HG02610 (cell line): ENCODE data around the gene NOM1.

ENCODE experiments used
- ATAC-seq: cut with Tn5 transposase; IDR thresholded peaks from one replicate; pipeline ENCODE4 v1.9.1; 2021; ENCODE audit warnings: mild to moderate bottlenecking, moderate library complexity; ENCODE audit not compliant: unreplicated experiment

NOM1 gene

GRCh38 chr7:157003445-157003755, 53.9 kb downstream of the NOM1 start:
- ATAC-seq = no peak

DNA sequence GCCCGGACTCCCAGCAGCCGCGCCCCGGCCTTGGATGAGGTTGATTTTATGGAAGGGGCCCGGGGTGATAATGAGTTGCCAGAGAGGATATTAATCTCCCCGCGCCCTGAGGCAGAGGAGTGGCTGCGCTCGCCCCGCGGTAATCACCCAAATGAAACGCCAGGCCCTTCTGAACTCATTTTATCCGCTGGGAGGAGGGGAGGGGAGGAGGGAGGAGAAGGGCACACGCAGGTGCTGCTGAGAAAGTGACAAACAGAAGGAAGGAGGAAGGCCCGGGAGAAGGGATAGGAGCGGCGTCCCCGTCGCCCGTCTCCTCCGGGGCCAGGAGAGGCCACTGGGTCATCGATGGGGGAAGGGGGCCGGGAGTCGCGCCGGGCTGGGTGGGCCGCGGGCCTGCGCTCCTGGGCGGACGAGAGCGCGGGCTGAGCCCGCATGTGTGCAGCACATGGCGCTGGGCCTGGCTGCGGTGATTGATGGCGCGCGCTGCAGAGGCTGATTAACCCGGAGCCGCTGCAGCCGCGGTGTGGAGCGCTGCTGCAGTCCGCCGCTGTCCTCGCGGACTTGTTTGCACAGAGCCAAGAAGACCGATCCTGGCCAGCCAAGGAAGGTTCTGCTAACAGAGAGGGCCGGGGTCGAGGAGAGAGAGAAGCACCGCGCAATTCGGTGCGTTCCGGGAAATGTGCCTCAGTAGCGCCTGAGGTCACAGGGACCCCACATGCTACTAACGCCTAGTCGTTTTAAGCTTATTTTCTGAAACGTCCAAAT, 54.4 kb downstream of the NOM1 start:
- no peak for ATAC-seq

DNA sequence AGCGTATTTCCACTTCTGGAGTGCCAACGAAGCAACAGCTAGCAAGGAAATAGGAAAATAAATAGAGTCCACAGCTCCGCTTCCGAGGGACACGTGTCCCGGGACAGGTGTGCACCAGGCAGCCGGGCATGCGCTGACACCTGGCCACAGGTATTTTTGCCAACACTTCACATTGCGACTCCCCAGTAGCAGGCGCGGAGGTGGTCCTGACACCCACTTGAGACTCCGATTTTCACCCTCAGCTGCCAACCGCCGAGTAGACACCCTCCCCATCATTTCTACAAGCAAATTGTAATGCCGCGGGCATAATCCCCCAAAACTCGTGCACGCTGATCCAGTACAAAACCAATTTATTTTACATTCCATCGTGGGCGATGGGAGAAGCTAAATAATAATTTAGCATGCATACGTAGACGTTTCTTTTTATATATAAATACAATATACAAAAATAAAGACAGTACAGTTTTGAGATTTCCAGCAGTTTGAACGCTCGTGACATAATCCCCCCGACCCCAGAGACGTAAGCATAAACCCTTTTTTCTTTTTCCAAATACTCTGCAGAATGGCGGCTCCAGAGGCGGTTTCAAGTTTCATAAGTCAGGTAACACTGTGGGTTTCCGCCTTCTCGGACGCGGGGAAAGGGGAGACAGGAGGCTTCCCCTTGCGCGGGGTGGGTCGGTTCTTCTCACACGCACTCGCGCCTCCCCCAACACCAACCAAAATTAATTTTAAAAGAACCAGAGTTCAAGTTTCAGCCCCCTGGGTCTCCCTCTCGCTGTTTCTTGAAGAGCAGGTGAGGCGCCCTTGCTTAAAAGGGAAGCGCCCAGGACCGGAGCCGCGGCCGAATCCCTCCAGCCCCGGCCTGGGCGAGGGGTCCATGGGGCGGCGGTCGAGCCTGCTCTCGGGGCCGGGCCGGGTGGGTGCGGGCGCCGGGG, 55.3 kb downstream of the NOM1 start:
- no peak for ATAC-seq

DNA sequence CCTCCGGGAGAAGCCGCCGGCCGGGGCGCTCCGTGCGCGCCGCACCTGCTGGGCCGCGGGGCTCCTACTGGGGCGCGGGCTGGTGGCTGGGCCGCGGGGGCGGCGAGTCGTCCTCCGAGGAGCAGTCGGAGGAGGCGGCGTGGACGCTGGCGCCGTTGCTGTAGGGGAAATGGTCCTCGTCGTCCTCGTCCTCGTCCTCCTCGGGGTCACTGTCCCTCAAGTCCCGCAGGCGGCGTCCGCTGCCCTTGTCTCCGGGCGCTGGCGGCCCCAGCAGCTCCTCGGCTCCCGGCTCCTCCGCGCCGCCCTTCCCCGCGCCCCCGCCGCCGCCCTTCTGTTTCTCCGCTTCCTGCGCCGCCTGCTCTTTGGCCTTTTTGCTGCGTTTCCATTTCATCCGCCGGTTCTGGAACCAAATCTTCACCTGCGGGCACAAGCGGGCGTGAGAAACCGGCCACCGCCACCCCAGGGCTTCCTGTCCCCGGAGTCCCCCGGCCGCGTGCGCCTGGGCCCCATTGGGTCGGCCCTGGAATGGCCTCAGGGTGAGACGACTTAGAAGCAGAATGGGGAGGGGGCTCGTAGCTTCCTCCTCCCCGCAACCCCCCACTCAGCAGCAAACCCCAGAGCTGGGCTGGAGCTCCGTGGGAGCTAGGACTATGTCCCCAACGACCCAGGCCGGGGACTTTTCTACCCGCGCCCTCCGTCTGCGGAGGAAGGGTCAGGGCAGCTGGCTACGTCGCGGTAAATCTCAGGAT, 56.1 kb downstream of the NOM1 start:
- ATAC-seq = no peak

- ATAC-seq = no peak
Measured at GRCh38 chr7:157006205-157006747, 56.8 kb downstream of the NOM1 start.

- no peak for ATAC-seq
Measured at GRCh38 chr7:157006829-157007469, 57.4 kb downstream of the NOM1 start.

GRCh38 chr7:157007470-157008066, 58.1 kb downstream of the NOM1 start:
- ATAC-seq = no peak

DNA sequence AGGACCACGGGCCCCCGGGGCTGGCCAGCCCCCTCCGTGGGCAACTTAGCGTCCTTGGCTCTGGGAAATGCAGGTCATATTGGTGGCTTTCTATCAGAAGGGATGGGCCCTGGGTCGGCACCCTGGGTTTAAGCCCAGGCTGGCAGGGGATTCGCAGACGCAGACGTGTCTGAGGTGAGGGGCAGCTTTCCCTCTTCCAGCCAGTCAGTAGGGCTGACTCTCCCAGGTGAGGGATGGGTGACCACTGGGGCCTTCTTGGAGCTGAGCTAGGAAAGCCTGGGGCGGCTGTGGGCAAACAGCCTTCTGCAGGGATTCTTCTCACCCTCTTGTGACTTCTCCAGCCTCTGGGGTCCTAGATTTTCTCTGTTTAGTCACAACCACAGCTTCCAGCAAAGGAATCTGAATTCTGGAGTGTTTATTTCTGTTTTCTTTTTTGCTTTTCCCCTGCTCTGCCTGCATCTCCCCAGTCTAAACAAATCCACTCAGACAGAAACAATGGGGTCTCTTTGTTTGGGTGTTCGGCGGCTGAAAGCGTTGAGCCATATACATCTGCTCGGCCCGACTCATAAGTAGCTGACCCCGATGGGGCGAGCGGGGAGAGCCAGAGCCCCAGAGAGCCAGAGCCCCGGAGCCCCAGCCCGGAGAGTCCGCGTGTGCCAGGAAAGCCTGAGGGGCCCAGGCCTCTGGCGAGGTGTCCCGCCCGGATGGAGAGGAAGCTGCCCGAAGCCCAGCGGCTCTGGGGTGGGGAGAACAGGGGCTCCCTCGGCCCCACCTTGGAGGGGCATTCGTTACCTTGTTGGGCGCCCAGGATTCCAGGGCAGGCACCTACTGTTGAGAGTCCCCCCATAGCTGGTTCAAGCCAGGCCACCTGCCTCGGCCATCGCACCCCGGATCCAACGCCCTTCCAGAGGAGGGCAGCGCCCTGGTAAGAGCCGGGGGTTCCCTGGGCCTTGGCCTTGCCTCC, 59.0 kb downstream of the NOM1 start:
- ATAC-seq = no peak

GRCh38 chr7:157009170-157009777, 59.8 kb downstream of the NOM1 start:
- no peak for ATAC-seq

- peak; percentile 27 for ATAC-seq
Measured at GRCh38 chr7:157009778-157010587, 60.5 kb downstream of the NOM1 start.

DNA sequence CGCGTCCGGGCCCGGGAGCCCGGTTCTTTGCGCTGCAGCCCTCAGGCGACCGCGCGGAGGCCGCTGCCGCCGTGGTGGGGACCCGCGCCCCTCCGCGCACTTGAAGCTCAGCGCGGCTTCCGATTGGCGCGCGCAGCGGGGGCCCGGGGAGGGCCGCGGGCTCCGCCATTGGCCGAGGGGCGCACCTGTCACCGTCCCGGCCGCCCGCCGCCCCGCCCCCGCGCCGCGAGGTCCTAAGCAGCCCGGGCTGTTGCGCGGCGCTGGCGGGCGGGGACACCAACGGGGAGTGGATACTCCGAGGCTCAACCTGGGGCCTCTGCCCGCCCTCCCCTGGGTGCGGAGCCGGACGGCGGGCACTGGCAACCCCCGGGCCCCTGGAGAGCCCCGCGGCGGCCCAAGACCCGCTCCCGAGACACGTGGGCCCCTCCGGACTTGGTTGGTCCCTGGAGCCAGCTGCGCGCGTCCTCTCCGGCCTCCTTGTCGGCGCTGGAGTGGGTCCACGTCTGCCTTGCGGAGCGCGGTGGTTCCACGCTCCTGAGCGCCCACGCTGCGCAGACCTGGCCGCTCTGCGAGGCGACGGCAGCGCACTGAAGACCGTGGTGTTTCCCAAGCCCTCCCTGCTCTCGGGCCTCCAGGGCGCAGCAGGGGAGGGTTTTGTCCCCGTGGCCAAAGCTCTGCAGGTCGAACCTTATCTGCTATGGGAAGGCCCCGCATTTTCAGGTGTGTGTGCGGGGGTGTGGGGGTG, 61.2 kb downstream of the NOM1 start, which contains the start of gene MNX1:
Gene MNX1, minus strand, starts transcription at position 76 of the 745 bp plus-strand sequence. CDS start 313 bp downstream, outside the sequence.
- ATAC-seq = peak; percentile 78

- no peak for ATAC-seq
Measured at GRCh38 chr7:157011333-157012112, 62.0 kb downstream of the NOM1 start.

DNA sequence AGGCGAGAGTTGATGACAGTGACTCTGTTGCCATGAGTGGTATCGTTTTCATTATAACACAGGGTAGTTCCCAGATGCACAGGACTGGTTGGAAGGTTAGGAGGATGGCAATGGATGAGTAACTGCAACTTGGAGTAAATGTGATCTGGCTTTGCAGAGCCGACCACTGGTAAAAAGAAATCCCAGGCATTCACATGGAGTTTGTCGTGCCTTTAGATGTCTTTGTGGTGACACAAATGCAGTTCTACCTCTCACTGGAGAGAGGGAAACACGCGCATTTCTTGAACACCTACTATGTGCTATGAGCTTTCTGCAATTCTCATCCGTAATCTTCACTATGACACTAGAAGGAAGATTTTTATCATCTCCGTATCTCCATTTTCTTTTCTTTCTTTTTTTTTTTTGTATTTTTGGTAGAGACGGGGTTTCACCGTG, 62.6 kb downstream of the NOM1 start:
- no peak for ATAC-seq

DNA sequence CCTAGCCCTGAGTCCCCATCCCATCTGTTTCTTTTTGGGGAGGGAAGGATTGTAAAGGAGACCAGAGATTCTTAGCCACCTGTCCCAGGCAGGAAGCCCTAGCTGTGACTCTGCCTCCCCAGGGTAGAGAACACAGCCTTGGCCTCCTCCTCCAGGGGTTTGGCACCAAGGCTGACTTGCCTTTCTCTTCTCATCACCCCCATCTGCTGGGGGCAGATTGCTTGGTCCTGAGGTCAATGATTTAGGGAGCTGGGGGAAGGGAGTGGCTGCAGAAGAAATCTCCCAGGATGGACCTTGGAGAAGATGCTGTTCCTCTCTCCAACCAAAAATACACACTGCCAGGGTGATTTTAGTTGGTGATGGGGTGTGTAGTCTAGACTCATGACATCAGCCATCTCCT, 63.6 kb downstream of the NOM1 start:
- no peak for ATAC-seq

- no peak for ATAC-seq
Measured at GRCh38 chr7:157013602-157014549, 64.4 kb downstream of the NOM1 start.
